Transverse colon (tissue), 4 donors: ENCODE data around the gene PLCXD1. TPM values are rescaled to one million over a fixed set of nuclear protein-coding genes. Genes with fewer than 3 reads are reported as not detected.

ENCODE experiments used
- DNase-seq: peaks from one replicate; pipeline ENCODE4 v3.0.0-alpha.2; 2019
- H3K27ac ChIP-seq, 4 donors: fragments of 200-600 bp; sonication (generic); 2 replicates each; pipeline ENCODE4 v1.5.1; 2016 to 2018; ENCODE audit warnings: inconsistent platforms in 4 of 4
- H3K27me3 ChIP-seq: fragments of 200-600 bp; sonication (generic); 2 replicates; pipeline ENCODE4 v1.5.1; 2017; ENCODE audit warnings: inconsistent platforms
- H3K36me3 ChIP-seq, 4 donors: fragments of 200-600 bp; sonication (generic); 2 replicates each; pipeline ENCODE4 v1.5.1; 2017 to 2019; ENCODE audit warnings: inconsistent platforms in 4 of 4
- H3K4me1 ChIP-seq, 4 donors: fragments of 200-600 bp; sonication (generic); 2 replicates each; pipeline ENCODE4 v1.5.1; 2017 to 2020; ENCODE audit warnings: inconsistent platforms in 4 of 4
- H3K4me3 ChIP-seq, 4 donors: fragments of 200-600 bp; sonication (generic); 1 replicate in 1 of 4; 2 replicates in 3 of 4; pipeline versions ENCODE4 v1.5.1 to v1.6.1; 2017 to 2019; ENCODE audit warnings: inconsistent platforms in 4 of 4
- H3K9me3 ChIP-seq, 2 donors: fragments of 200-600 bp; sonication (generic); 2 replicates each; pipeline ENCODE4 v1.5.1; 2017 to 2019; ENCODE audit warnings: inconsistent platforms in 2 of 2
- EP300 ChIP-seq: sonication (generic); formaldehyde crosslinking; IDR thresholded peaks from one replicate; pipeline ENCODE4 v1.6.1; 2017; ENCODE audit warnings: antibody characterized with exemption, low read depth
- POLR2A ChIP-seq: fragments of 450-650 bp; IDR thresholded peaks from one replicate; pipeline ENCODE4 v1.6.1; 2016; ENCODE audit warnings: antibody characterized with exemption, mild to moderate bottlenecking, moderate library complexity
- POLR2AphosphoS5 ChIP-seq, 3 donors: sonication (generic); formaldehyde crosslinking; IDR thresholded peaks; one replicate each; pipeline ENCODE4 v1.6.1; 2016; ENCODE audit warnings: antibody characterized with exemption in 3 of 3
- WGBS, 2 donors: methylation state at CpG; one replicate each; pipeline ENCODE4 v1.1.5; 2018; ENCODE audit warnings: low coverage in 1 of 2; 5-methylcytosine and 5-hydroxymethylcytosine counted together
- in situ Hi-C, 4 donors: fragments of 200-750 bp; cut with MboI; loops; one replicate each; pipeline versions ENCODE4 v1.15.0 to v1.15.1; 2017; ENCODE audit warnings: low sequenced_read_pairs in 3 of 4, low pct_ligation_motif_present in 1 of 4, low pct_unique_long_range_greater_than_20kb in 1 of 4
- intact Hi-C: fragments of 100-400 bp; cut with DNase I; formaldehyde crosslinking; loops from one replicate; pipeline ENCODE4 v1.15.1; 2023; ENCODE audit warnings: low total_unique reads
- total RNA-seq, 4 donors: library from RNA; depleted of rRNA; stranded (reverse); fragments of >200 nt; gene quantifications; one replicate each; pipeline ENCODE4 v1.1.0, GENCODE V29; 2016
- TF ChIP-seq, protein P1 (sequence below), 5 experiments: fragments of 200-600 bp in 3 of 5; fragments of 450-650 bp in 2 of 5; sonication (generic) in 3 of 5; IDR thresholded peaks; 1 replicate in 2 of 5; 2 replicates in 3 of 5; pipeline ENCODE4 v1.5.1; 2016 to 2017; ENCODE audit warnings: antibody characterized with exemption in 5 of 5, inconsistent platforms in 3 of 5, mild to moderate bottlenecking in 2 of 5, moderate library complexity in 1 of 5

Gene PLCXD1
- total RNA-seq, 4 donors from 2014 or later, result 3.8 to 21.3 (median 13.8) TPM

DNA sequence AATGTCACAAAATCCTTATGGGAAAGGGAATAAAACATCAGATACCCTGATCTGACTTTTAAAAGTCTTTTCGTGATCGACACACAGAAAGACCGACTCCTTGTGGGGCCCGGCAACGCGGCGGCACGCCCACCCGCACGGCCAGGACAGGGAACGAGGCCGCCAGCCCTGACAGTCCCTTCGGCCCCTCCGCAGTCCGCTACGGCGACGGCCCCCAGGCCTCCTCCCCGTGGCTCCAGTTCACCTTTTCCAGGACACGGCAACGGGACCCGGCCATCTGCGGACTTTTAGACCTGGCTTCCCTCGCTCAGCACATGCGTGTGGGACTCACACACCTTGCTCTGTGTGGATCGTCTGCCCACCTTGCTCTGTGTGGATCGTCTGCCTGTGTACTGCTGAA, 71.0 kb downstream of the PLCXD1 start:
- Histone ChIP-seq H3K4me3 (no peak overlapping the region), H3K27ac (no peak overlapping the region), H3K27me3 (no peaks in the 10 kb centered on the region), H3K4me1 (no peaks in the 10 kb centered on the region), H3K9me3 (no peaks in the 10 kb centered on the region), H3K36me3 (no peaks in the 10 kb centered on the region)
- intact Hi-C loops, result no loop called here
- WGBS, 2 donors, result 95 to 100% methylated on average over 23 to 27 of the region's 27 CpGs
- no peak for DNase-seq
- in situ Hi-C loops, result no loop called here
- no peak for TF ChIP-seq EP300
- no peak for TF ChIP-seq POLR2AphosphoS5 (IDR thresholded peaks at IDR 0.05)
- no peak for TF ChIP-seq POLR2A
- TF ChIP-seq, protein P1, sequence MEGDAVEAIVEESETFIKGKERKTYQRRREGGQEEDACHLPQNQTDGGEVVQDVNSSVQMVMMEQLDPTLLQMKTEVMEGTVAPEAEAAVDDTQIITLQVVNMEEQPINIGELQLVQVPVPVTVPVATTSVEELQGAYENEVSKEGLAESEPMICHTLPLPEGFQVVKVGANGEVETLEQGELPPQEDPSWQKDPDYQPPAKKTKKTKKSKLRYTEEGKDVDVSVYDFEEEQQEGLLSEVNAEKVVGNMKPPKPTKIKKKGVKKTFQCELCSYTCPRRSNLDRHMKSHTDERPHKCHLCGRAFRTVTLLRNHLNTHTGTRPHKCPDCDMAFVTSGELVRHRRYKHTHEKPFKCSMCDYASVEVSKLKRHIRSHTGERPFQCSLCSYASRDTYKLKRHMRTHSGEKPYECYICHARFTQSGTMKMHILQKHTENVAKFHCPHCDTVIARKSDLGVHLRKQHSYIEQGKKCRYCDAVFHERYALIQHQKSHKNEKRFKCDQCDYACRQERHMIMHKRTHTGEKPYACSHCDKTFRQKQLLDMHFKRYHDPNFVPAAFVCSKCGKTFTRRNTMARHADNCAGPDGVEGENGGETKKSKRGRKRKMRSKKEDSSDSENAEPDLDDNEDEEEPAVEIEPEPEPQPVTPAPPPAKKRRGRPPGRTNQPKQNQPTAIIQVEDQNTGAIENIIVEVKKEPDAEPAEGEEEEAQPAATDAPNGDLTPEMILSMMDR (IDR thresholded peaks at IDR 0.05), result no peak

DNA sequence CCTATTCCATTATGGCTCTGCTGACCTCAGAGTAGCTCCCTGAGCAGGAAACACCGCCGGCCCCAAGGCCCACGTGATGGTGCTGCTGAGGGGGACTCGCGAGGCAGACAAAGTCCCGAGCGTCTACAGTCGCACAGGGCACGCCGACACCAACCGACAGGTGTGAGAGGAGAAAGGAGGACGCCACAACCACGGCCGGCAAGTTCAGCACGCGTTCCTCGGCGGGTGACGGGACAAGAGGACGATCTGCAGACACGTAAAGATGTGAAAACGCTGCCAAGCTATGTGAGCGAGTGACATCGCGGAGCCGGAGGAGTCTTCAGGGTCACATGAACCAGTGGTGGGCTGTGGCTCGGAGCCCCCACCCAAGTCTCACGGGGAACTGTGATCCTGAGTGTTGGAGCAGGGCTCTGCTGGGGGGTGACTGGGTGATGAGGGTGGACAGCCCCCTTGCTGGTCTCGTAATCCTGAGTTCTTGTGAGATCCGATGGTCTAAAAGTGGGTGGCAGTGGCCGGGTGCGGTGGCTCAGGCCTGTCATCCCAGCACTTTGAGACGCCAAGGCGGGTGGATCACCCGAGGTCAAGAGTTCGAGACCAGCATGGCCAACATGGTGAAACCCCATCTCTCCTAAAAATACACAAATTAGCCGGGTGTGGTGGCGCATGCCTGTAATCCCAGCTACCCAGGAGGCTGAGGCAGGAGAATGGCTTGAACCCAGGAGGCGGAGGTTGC, 71.6 kb downstream of the PLCXD1 start:
- intact Hi-C loops (no loop called here), in situ Hi-C loops (no loop called here)
- Histone ChIP-seq H3K27me3 (no peaks in the 10 kb centered on the region), H3K4me1 (no peaks in the 10 kb centered on the region), H3K4me3 (no peak overlapping the region), H3K27ac (no peak overlapping the region), H3K9me3 (no peaks in the 10 kb centered on the region), H3K36me3 (no peaks in the 10 kb centered on the region)
- no peak for DNase-seq
- TF ChIP-seq POLR2AphosphoS5 (IDR thresholded peaks at IDR 0.05) (no peak), EP300 (no peak), POLR2A (no peak)
- TF ChIP-seq, protein P1 (IDR thresholded peaks at IDR 0.05), result no peak
- 93 to 95% methylated on average over 3 to 37 of the region's 39 CpGs for WGBS, 2 donors

Other genes with a start within 250 kb of the PLCXD1 start
- 10 to 100 TPM; 30.6 to 60.2 (median 36.0) TPM for gene GTPBP6, start 37.4 kb downstream of the PLCXD1 start, total RNA-seq
- gene PPP2R3B, start 105.5 kb downstream of the PLCXD1 start, total RNA-seq, result 10 to 100 TPM in 2 of 4 donors, 1 to 10 TPM in 2; 7.8 to 27.9 (median 11.6) TPM